ENCODE results near the gene SCN7A. TPM values are rescaled to one million over a fixed set of nuclear protein-coding genes. Genes with fewer than 3 reads are reported as not detected.
"Not testable (repeated sequence)": the region's sequence is repeated elsewhere in the genome, so short reads cannot be mapped to it uniquely, and the experiment has no call there.

The SCN7A gene
- total RNA-seq (2014; rRNA removed; shearing (Covaris generic)): not detected in 2 replicates

DNA sequence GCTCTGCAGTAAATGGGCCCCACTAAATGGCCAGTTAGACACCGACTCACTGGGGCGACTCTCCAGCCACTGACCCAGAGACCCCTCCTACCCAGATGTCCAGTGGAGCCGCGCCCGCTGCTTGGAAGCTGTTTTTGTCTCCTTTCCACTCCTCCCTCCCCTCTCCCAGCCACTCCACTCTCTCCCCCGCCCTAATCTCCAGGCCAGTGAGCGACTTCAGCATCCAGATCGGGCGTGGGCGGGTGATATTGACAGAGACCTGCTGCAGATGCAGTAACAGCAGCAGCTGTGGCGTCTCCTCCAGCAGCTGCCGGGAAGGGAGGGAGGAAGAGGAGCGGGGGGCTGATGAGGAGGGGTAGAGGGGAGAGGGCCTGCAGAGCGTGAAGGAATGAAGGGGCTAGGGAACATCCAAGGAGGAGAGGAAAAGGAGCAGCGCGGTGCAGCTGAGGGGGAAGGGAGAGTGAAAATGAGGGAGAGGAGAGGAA, at the start of gene SCN7A:
SCN7A (minus strand) TSS at position 110 of the 485 bp plus-strand sequence. CDS start 16,553 bp downstream, outside the sequence.
- DNase-seq (ENCODE audit: low read depth): peak; percentile 2

DNA sequence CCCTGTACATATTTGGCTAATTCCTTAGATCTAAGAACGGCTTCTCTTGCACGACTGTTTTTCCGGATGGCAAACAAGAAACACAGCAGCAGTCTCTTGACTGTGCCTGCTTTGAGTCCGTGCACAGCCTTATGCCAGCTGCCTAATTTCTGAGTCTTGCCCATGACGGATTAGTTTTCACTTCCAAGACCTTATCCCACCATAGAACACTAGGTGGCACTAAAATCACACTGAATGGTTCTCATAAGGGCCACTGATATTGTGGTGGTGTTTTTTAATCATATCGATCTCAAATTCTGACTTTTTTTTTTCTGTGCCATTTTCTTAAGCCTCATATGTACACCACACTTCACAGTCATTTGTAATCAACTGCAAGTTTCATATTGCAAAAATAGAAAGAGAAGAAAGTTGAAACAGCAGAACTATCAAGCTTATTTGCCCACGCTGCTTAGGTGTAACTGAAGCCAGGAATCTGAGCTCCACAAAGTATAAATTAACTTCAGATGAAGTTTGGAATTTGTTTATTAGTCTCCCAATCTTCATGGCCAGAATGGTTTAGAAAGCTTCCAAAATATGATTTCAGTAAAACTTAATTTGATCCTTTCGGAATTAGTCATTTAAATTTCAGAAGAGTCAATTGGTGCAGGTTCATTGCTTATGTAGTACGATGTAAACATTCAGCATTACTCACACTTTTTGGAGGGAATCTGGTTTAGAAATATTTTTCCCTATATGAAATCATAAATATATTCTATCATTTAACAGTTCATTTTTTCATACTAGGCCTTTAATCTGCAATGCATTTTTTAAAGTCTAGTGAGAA, 45.5 kb upstream of the SCN7A start:
- DNase-seq (ENCODE audit: low read depth): peak; percentile 54

DNA sequence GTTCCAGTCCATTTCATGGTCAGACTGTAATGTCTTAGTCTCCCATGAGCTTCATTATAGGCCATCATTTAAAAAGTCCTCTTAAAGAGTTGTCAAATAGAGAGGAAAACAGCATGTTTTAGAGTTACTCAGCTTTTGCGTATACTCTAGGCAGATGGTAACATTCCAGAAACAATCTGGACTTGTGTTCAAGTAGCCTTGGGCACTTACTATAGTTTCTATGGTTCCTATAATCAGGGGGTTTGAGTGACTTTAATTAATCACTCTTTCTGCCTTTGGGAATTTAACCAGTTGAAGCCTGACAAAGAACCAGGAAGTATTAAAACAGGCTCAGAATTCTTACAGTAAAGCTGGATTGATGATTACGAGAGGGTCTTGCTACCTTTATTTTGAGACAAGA, 42.1 kb upstream of the SCN7A start:
- no peak for DNase-seq (ENCODE audit: low read depth)

DNA sequence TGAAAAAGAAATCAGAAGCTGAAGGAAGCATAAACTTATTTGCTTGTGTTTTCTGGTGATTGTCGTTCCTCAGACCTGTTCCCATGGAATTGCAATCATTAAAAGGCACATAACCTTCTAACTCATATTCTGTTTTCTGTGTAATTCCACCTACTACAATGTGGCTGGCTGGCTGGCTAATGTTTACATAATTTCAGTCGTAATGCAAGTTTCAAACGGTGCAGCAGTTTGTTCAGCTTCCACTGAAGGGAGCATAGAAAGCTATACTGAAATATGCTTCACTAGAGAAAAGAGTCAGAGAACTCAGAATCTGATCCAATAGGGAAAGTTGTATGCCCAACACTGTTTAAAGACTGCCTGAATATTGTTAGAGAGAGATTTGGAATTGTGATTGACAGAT, 27.1 kb upstream of the SCN7A start:
- DNase-seq (ENCODE audit: low read depth): no peak

DNA sequence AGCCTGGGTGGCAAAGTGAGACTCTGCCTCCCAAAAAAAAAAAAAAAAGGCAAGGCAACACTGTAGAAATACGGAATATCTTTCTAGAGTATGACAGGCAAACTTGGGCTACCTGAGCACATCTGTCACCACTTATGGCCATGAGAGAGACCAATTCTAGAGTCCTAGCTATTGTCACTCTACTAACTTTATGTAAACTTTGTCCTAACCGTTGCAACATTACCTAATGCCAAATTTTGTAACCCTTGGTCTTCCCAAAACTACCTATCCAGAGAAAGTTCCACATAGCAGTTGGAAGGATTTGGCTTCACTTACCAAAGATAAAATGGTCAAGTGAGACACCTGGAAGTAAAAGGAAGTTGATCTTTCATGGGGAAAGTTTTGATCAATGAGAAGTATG, 26.6 kb upstream of the SCN7A start:
- DNase-seq (ENCODE audit: low read depth): no peak

DNA sequence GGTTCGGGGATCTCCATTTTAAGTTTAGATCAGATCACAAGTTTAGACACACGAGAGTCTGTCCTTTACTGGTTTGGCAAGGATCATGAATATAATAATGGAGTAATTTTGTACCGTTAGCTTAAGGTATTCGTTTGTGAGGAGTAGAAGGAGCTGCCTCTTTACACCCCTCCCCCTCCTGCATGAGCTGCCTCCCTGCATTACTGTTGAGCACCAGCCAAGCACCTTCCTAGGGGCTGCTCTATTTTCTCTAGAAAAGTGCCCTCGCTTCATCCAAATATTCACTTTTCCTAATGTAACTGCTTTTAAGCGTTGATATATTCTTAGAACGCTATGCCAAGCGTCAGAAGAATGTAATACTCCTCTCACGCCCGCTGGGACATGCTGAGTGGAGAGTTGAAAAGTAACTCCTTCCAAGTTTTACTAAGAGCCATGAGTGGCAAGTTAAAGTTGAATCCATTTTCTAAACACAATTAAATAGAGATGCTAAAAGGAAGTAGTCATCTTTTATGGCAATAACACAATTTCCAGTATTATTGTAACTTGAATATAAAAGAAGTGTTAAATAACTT, 25.4 kb upstream of the SCN7A start:
- no peak for DNase-seq (ENCODE audit: low read depth)

DNA sequence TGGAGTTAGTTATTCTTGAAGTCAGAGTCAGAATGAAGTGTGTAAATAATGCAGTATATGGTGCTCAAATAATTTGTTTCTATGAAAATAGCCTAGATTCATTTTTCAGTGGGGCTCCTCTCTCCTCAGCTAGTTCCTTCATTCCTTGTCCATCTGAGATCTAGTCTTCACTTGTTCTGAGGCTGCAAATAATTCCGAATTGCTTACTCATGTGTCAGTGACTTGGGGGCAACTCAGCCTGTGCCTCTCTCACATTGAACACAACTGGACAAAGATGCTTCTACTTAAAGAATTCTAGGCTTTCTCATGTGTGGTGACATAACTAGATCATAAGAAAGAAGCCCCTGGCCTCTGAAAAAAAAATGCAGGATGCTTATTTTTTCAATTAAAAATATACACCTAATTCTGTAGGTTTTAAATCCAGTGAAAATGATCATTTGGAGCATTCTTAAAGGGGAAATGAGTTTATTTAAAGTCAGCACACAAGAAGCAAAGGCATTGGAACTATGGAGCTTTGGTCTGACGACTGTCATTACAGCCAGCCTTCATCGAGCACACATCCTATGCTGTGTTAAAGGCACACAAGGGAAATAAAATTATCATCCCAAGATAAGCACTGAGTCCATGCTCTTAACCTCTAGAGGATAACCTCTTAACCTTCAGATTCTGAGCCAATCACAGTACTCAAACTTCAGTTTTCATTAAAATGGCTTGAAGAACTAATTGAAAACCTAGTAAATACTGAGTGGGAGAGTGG, 24.8 kb upstream of the SCN7A start:
- DNase-seq (ENCODE audit: low read depth): no peak

DNA sequence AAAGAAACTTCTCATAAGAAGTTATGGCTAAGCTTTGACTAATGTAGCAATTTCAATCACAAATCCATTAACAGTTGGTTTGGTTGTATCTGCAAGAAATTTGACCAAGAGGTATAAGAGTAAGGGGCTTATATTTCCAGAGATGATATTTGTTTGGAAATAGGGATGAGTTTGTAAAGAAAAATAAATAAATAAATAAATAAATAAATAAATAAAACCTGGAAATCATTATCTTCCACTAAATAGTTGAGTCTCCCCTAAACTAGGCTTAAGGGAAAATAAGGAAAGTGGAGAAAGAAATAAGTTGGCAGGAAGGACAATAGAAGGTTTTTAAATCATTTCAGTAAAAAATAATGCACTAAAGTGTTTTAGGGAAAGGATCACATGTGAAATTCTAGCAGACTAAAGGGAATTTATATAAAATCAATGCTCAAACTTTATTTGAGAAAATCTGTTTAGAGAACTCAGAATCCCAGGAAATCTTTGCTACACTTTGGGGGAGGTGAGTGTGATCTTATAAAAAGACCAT, 23.5 kb upstream of the SCN7A start:
- no peak for DNase-seq (ENCODE audit: low read depth)

DNA sequence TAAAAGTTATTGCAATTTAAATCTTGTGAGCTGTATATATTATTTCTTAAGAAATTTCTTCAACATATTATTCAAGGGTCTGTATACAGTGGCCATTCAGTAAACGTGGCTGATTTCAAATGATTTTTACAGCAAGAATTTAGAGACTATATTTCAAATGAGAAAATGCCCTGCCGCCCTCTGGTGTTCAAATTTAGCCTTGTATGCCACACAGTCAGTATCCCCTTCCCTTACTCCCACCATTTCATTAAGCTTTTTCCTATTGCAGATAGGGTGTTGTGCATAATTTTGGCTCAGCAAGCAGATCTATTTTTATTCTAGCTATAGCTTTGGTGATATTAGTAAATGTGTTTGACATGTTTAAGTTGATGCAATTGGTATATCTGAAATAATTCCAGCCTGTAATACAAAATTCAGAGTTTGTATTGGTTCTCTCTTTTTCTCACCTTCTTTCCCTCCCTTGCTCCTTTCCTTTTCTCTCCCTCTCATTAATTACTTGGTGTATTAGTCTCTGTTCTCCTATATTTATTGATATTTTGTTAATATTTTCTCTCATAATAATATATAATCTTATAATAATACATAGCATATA, 22.8 kb upstream of the SCN7A start:
- DNase-seq (ENCODE audit: low read depth): peak; percentile 4

DNA sequence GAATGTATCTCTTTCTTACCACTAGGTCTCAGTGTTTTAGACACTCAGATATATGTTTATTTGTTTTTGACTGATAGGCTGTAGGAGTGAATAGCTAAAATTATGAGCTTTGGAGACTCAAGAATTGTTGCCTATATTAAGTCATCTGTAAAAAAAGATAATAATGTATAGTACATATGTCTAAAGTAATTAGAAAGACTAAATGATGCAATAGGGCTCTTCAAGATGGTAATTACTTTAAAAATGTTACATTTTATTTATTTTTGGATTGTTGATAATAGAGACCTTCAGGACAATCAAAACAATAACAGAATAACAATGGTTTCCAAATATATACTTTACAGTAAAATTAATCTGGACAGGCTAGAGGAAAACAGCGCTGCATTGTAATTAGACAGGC, 19.9 kb upstream of the SCN7A start:
- no peak for DNase-seq (ENCODE audit: low read depth)

DNA sequence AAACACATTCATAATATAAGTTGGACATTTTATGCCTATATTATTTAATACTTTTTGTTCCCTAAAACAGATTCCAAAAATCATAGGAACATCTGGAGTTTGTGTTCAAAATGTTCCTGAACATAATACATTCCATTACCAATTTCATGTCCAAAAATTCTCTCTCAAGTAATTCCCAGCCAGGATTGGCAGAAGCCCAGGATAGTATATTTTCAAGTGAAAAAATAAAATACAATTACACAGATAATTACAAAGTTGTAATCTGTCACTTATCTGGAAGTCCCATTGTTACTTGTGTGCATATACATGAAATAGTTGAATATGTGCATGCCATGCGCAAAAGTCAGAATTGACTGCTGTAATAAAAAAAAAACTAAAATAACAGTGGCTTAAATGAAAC, 5.2 kb upstream of the SCN7A start:
- no peak for DNase-seq (ENCODE audit: low read depth)

DNA sequence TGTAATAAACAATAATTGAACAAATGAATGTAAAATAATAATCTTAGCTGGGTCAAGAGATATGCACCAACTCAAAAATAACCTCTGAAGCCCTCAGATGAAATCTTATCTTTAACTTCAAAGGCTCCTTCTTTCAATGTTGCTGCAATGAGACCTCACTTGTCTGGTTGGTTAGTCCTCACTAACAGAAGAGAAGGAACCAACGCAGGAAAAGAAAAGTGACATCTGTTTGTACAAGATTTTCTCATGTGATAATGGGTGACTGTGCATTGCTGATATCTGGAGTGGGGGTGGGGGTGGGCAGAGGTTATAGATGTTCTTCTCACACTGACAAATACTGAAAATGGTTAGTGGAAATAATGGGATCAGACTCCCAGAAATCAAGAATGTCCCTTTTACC, 2.6 kb downstream of the SCN7A start:
- no peak for DNase-seq (ENCODE audit: low read depth)

DNA sequence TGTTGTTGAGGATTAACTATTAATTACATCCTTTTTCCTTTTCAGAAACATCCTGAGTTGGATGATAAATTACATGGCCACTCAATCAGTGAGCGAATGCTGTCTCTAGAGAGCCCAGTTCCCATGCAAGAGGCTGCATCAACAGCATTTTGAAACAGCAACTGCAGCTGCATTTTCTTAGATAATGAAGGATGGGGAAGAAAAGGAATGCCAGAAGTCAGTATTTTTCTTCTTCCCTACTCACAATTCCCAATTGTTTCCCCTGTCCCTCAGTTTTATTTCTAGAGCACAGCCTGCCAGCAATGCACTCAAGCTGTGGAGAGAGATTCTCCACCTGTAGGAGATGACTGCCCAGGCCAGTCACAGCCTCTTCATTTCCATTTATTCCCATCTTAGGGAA, 6.9 kb downstream of the SCN7A start:
- no peak for DNase-seq (ENCODE audit: low read depth)

DNA sequence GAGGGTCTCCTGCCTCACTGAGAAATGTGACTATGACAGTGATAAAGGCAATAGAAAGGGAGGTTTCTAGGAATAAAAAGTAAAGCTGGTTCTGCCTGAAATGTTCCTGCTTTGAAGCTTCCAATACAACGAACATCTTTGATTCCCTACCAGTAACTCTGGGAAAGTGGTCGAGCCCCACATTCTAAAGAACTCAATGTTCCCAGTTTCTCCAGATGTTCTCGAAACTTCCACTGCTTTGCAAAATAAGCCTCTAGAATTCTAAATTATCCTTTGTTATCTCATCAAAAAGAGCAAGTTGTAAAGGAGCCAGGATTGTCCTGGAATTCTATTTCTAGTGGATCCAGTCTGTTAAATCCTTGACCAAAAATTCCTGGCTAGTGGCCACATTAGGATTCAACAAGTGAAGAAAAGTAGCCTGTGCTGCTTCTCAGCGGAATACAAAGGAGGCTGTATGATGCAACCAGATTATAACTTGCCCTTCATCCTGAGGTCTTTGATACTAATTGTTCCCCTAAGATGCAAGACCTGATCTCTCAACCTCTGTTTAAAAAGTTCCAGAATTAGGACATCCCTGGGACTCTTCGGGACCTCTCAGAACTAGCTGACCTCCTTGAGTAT, 8.4 kb downstream of the SCN7A start:
- no peak for DNase-seq (ENCODE audit: low read depth)

DNA sequence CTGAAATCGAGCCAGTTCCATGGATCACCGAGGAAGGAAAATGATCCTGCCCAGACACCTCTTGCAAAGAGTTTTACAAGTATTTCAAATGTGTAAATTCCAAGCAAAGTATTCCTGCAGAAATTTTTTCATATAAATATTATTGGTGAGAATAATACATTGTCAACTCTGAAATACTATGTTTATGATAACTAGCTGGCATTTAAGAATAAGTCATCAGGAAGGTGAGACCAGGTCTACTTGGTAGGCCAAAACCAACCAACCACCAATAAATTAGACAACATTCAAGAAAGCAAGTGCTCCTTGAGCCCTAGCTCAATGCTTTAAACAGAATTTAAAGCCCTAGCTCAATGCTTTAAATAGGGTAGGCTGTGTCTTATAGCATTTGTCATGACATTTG, 21.7 kb downstream of the SCN7A start:
- no peak for DNase-seq (ENCODE audit: low read depth)

DNA sequence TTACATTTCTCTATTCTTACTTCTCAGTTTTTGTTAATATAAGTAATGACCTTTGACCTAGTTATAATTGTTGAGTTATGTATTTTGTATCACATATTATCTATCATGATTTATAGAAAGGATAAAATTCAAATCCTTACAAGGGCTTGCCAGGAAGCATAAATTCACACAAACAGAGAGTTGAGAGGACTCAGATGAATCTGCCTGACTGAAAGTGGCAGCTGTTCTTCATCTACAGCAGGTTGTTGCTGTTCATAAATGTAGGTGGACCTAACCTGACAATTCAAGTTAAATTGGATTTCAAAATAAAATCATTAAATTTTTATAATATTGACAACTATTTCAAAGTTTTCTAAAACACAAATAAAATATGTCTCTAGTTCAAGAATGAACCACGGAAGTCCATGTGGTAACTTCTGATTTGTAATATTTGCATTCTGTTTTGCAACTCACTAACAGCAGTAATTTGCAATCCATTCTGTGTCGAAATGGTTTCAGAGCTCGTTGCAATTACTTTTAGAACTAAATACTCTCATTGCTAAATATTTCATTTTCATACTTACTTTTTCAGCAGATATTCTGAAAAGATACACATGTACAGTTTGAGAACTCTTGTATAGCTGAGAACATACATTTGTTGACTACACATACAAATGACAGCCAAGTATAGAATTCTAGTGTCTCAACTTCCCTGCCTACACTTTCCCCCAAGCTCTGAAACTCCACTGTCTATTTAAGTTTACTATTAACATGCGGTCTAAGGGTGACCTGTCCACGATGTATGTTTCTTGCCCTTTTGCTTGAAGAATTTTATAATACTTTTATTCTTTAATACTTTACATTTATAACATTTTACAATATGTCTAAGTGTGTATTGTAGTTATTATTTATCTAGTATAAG, 25.7 kb downstream of the SCN7A start:
- no peak for DNase-seq (ENCODE audit: low read depth)

DNA sequence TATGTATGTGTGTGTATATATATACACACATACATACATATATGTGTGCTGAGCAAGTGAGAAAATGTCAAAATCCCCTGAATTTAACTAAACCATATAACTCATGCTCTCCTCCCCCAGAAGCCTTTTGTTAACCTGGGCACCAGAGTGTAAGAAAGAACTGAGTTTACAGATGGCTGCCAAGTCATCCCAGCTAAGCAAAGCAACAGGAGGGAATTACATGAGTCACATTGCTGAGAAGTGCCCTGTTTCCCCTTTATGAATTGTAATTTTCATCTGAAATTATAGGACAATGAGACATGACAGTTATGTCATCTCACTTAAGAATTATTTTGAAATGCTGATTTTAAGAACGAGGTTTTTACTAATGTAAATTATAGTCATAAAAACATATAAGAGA, 29.9 kb downstream of the SCN7A start:
- no peak for DNase-seq (ENCODE audit: low read depth)

DNA sequence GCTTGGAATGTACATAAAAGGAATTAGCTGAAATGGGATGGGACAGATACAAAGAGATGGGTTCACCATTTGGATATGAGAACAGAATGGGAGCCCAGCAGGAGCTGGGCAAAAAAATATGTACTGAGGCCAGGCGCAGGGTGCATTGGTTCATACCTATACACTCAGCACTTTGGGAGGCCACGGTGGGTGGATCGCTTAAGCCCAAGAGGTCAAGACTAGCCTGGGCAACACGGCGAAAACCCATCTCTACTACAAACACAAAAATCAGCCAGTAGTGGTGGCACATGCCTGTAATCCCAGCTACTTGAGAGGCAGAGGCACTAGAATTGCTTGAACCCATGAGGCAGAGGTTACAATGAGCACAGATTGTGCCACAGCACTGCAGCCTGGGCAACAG, 30.4 kb downstream of the SCN7A start:
- no peak for DNase-seq (ENCODE audit: low read depth)

DNA sequence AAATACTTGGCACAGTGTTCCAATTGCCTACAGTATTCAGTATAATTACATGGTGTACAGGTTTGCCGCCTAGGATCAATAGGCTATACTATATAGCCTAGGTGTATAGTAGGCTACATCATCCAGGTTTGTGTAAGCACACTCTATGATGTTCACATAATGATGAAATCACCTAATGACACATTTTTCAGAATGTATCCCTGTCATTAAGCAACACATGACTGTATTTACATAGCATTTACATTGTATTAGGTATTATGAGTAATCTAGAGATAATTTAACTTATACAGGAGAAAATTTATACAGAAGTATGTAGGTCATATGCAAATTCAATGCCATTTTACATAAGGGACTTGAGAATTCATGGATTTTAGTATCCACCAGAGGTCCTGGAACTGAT, 35.4 kb downstream of the SCN7A start:
- DNase-seq (ENCODE audit: low read depth): no peak

DNA sequence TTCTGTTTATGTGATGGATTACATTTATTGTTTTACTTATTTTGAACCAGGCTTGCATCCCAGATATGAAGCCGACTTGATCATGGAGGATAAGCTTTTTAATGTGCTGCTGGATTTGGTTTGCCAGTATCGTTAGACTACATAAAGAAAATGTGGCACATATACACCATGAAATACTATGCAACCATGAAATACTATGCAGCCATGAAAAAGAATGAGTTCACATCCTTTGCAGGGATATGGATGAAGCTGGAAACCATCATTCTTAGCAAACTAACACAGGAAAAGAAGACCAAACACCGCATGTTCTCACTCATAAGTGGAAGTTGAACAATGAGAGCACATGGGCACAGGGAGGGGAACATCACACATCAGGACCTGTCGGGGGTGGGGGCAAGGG, 38.2 kb downstream of the SCN7A start:
- DNase-seq (ENCODE audit: low read depth): not testable (repeated sequence)
